ENCODE results near the gene KIF20B.

The KIF20B gene

GRCh38 chr10:89657302-89657701, 44.1 kb upstream of the KIF20B start:
- no peaks in the 10 kb centered on the region for H3K4me1 ChIP-seq (ENCODE audit: control insufficient read depth in 1 of 2, insufficient read depth in 1 of 2, low read depth in 1 of 2, low read length in 1 of 2)
- TF ChIP-seq CTCF (IDR thresholded peaks at IDR 0.05), result no peak
- no peaks in the 10 kb centered on the region for H3K27me3 ChIP-seq
- no peaks in the 10 kb centered on the region for H3K9me3 ChIP-seq
- H3K27ac ChIP-seq, result no peak overlapping the region
- no peak overlapping the region for H3K4me3 ChIP-seq (ENCODE audit: low read depth in 1 of 2, low read length in 1 of 2)
- H3K36me3 ChIP-seq, result no peaks in the 10 kb centered on the region

- Histone ChIP-seq H3K36me3 (no peaks in the 10 kb centered on the region), H3K9me3 (no peaks in the 10 kb centered on the region), H3K27me3 (no peaks in the 10 kb centered on the region), H3K27ac (no peak overlapping the region), H3K4me3 (ENCODE audit: low read depth in 1 of 2, low read length in 1 of 2) (no peak overlapping the region), H3K4me1 (ENCODE audit: control insufficient read depth in 1 of 2, insufficient read depth in 1 of 2, low read depth in 1 of 2, low read length in 1 of 2) (no peaks in the 10 kb centered on the region)
- TF ChIP-seq CTCF (IDR thresholded peaks at IDR 0.05), result no peak
These were observed 42.0 kb upstream of the KIF20B start for GRCh38 chr10:89659143-89660131.

GRCh38 chr10:89662596-89662995, 38.8 kb upstream of the KIF20B start:
- Histone ChIP-seq H3K4me1 (ENCODE audit: control insufficient read depth in 1 of 2, insufficient read depth in 1 of 2, low read depth in 1 of 2, low read length in 1 of 2) (no peaks in the 10 kb centered on the region), H3K4me3 (ENCODE audit: low read depth in 1 of 2, low read length in 1 of 2) (no peak overlapping the region), H3K27me3 (no peaks in the 10 kb centered on the region), H3K36me3 (no peaks in the 10 kb centered on the region), H3K27ac (no peak overlapping the region), H3K9me3 (no peaks in the 10 kb centered on the region)
- no peak for TF ChIP-seq CTCF (IDR thresholded peaks at IDR 0.05)

GRCh38 chr10:89663144-89663543, 38.2 kb upstream of the KIF20B start:
- Histone ChIP-seq H3K4me3 (ENCODE audit: low read depth in 1 of 2, low read length in 1 of 2) (no peak overlapping the region), H3K4me1 (ENCODE audit: control insufficient read depth in 1 of 2, insufficient read depth in 1 of 2, low read depth in 1 of 2, low read length in 1 of 2) (no peaks in the 10 kb centered on the region), H3K36me3 (no peaks in the 10 kb centered on the region), H3K9me3 (no peaks in the 10 kb centered on the region), H3K27me3 (no peaks in the 10 kb centered on the region), H3K27ac (no peak overlapping the region)
- TF ChIP-seq CTCF (IDR thresholded peaks at IDR 0.05), result no peak

GRCh38 chr10:89664203-89664602, 37.2 kb upstream of the KIF20B start:
- TF ChIP-seq CTCF (IDR thresholded peaks at IDR 0.05), result no peak
- H3K27ac ChIP-seq, result no peak overlapping the region
- H3K36me3 ChIP-seq, result no peaks in the 10 kb centered on the region
- H3K9me3 ChIP-seq, result no peaks in the 10 kb centered on the region
- no peaks in the 10 kb centered on the region for H3K4me1 ChIP-seq (ENCODE audit: control insufficient read depth in 1 of 2, insufficient read depth in 1 of 2, low read depth in 1 of 2, low read length in 1 of 2)
- H3K4me3 ChIP-seq (ENCODE audit: low read depth in 1 of 2, low read length in 1 of 2), result no peak overlapping the region
- no peaks in the 10 kb centered on the region for H3K27me3 ChIP-seq
